ENCODE measurements around the gene CASKIN2.

The CASKIN2 gene

GRCh38 chr17:75503337-75503950 lies 11.9 kb downstream of the CASKIN2 start:
- no peak for DNase-seq

- DNase-seq, result no peak
Measured at GRCh38 chr17:75502721-75503329, 12.5 kb downstream of the CASKIN2 start.

GRCh38 chr17:75502072-75502720 lies 13.1 kb downstream of the CASKIN2 start:
- no peak for DNase-seq

- no peak for DNase-seq
Measured at GRCh38 chr17:75501378-75502071, 13.8 kb downstream of the CASKIN2 start.

GRCh38 chr17:75500419-75501216 lies 14.7 kb downstream of the CASKIN2 start:
- no peak for DNase-seq

GRCh38 chr17:75499313-75500022 lies 15.9 kb downstream of the CASKIN2 start:
- no peak for DNase-seq

GRCh38 chr17:75498726-75499213 lies 16.6 kb downstream of the CASKIN2 start:
- no peak for DNase-seq

- no peak for DNase-seq
Measured at GRCh38 chr17:75498039-75498725, 17.2 kb downstream of the CASKIN2 start.

GRCh38 chr17:75496005-75496404 lies 19.3 kb downstream of the CASKIN2 start:
- DNase-seq, result no peak

GRCh38 chr17:75494326-75494877 lies 20.9 kb downstream of the CASKIN2 start:
- DNase-seq, result no peak

GRCh38 chr17:75493476-75494129 lies 21.7 kb downstream of the CASKIN2 start:
- no peak for DNase-seq

GRCh38 chr17:75492555-75493168 lies 22.7 kb downstream of the CASKIN2 start:
- no peak for DNase-seq

GRCh38 chr17:75491680-75492079 lies 23.7 kb downstream of the CASKIN2 start:
- no peak for DNase-seq

- DNase-seq, result no peak
Measured at GRCh38 chr17:75490953-75491649, 24.2 kb downstream of the CASKIN2 start.

GRCh38 chr17:75490173-75490743 lies 25.1 kb downstream of the CASKIN2 start:
- DNase-seq, result no peak

- no peak for DNase-seq
Measured at GRCh38 chr17:75489511-75489955, 25.8 kb downstream of the CASKIN2 start.

- DNase-seq, result no peak
Measured at GRCh38 chr17:75488693-75489510, 26.4 kb downstream of the CASKIN2 start.
